Right ventricle myocardium superior (tissue), 1 donor: ENCODE measurements around the gene SLC6A3. TPM values are rescaled to one million over a fixed set of nuclear protein-coding genes. Genes with fewer than 3 reads are reported as not detected.
"Not testable (repeated sequence)": the region's sequence is repeated elsewhere in the genome, so short reads cannot be mapped to it uniquely, and the experiment has no call there.

Experiments
- ATAC-seq: fragments of 200-7000 bp; cut with Tn5 transposase; one replicate; pipeline ENCODE4 v1.9.1; 2020; ENCODE audit warnings: mild to moderate bottlenecking; ENCODE audit not compliant: poor library complexity
- DNase-seq: peaks from one replicate; pipeline ENCODE4 v3.0.0-alpha.2; 2020
- intact Hi-C: fragments of 100-400 bp; cut with DNase I; formaldehyde crosslinking; loops from one replicate; pipeline ENCODE4 v1.11.2; 2022
- total RNA-seq: library from RNA; stranded (reverse); fragmentation: NEBNext Ultra II Directional; extraction: Animal tissue kit (Norgen Biotek cat#: 25700); gene quantifications from one replicate; pipeline ENCODE4 v1.2.1, GENCODE V29; 2021
- donor health status: DM: no; HTN: yes; CAD: no; lungs with severe emphysema.

The SLC6A3 gene
- total RNA-seq, 1 donor from 2014 or later, result not detected

GRCh38 chr5:1371218-1371971, 73.8 kb downstream of the SLC6A3 start:
- intact Hi-C loops, result no loop called here
- ATAC-seq, result no peak
- no peak for DNase-seq

- ATAC-seq, result no peak
- intact Hi-C loops, result no loop called here
- DNase-seq, result no peak
These were observed 75.2 kb downstream of the SLC6A3 start for GRCh38 chr5:1370006-1370405.

GRCh38 chr5:1368756-1369155, 76.5 kb downstream of the SLC6A3 start:
- ATAC-seq (no peak), DNase-seq (no peak)
- intact Hi-C loops, result no loop called here

GRCh38 chr5:1368236-1368635, 77.0 kb downstream of the SLC6A3 start:
- intact Hi-C loops, result no loop called here
- no peak for ATAC-seq
- no peak for DNase-seq

GRCh38 chr5:1367149-1367548, 78.1 kb downstream of the SLC6A3 start:
- ATAC-seq (no peak), DNase-seq (no peak)
- intact Hi-C loops, result no loop called here

GRCh38 chr5:1366514-1366913, 78.7 kb downstream of the SLC6A3 start:
- intact Hi-C loops, result no loop called here
- ATAC-seq (no peak), DNase-seq (no peak)

- ATAC-seq, result no peak
- no peak for DNase-seq
- intact Hi-C loops, result no loop called here
These were observed 81.0 kb downstream of the SLC6A3 start for GRCh38 chr5:1364211-1364610.

GRCh38 chr5:1363581-1363980, 81.7 kb downstream of the SLC6A3 start:
- DNase-seq (no peak), ATAC-seq (no peak)
- intact Hi-C loops, result no loop called here

GRCh38 chr5:1363160-1363559, 82.1 kb downstream of the SLC6A3 start:
- DNase-seq, result no peak
- intact Hi-C loops, result no loop called here
- no peak for ATAC-seq

DNA sequence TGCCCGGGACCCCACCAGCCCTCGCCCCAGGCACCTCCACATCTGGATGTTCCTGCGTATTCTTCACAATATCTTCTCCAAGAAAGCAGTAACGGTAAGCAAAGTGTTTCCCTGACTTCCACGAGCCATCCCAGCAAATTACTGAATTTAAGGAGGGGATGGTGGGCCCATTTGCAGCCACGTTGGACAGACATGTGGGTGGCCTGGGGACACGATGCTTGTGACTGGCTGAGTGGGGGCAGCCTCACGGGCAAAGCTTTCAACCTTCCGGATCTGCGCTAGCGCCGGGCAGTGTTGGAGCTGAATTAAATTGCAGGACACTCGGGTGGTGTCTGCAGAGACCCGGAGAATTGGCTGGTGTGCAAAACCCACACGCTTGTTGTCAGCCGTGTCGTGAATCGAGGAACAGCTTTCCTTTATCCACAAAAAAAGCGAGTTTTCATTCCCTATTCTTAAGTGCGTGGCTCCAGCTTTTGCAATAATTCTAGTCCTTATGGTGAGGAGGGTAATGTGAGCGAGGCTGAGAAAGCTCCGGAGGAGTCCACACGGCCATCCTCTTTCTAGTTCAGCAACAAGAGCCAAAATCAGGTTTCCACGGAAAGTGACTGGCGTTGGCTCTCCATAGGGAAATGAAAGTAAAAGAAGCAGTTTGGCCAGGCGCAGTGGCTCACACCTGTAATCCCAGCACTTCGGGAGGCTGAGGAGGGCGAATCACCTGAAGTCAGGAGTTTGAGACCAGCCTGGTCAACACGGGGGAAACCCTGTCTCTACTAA, 82.8 kb downstream of the SLC6A3 start:
- DNase-seq (no peak), ATAC-seq (no peak)
- intact Hi-C loops, result no loop called here

GRCh38 chr5:1360861-1361260, 84.4 kb downstream of the SLC6A3 start:
- DNase-seq, result no peak
- no peak for ATAC-seq
- intact Hi-C loops, result no loop called here

GRCh38 chr5:1360367-1360766, 84.9 kb downstream of the SLC6A3 start:
- intact Hi-C loops, ATAC-seq, DNase-seq: not testable (repeated sequence)

DNA sequence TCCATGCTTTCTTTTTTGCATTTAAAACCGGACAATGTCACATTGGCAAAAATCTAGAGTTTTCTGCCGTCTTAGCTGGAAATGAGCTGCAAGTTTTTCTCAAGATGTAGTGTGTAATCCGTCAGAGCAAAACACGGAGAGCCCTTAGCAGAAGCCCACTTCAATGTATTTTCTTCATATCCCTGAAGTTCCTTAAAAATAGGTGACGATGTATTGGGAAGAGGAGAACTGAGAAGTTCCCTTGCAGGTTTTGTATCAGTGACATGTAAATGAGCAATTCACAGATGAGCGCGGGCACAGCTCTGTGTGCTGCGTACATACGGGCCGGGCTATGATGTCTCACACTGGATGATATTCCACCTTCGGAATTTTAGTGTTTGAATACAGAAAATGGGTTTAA, 85.5 kb downstream of the SLC6A3 start:
- intact Hi-C loops, result no loop called here
- DNase-seq (no peak), ATAC-seq (no peak)

- no peak for DNase-seq
- intact Hi-C loops, result no loop called here
- no peak for ATAC-seq
These were observed 86.1 kb downstream of the SLC6A3 start for GRCh38 chr5:1359031-1359645.

GRCh38 chr5:1358726-1359025, 86.6 kb downstream of the SLC6A3 start:
- no peak for ATAC-seq

GRCh38 chr5:1357946-1358725, 87.1 kb downstream of the SLC6A3 start:
- intact Hi-C loops, result no loop called here

More at GRCh38 chr5:1358726-1359025, 86.6 kb downstream of the SLC6A3 start:
- intact Hi-C loops, result no loop called here
- DNase-seq, result no peak

GRCh38 chr5:1356873-1357787, 88.1 kb downstream of the SLC6A3 start:
- intact Hi-C loops, result no loop called here
- no peak for DNase-seq
- no peak for ATAC-seq

More at GRCh38 chr5:1357946-1358725, 87.1 kb downstream of the SLC6A3 start:
- DNase-seq (no peak), ATAC-seq (no peak)

DNA sequence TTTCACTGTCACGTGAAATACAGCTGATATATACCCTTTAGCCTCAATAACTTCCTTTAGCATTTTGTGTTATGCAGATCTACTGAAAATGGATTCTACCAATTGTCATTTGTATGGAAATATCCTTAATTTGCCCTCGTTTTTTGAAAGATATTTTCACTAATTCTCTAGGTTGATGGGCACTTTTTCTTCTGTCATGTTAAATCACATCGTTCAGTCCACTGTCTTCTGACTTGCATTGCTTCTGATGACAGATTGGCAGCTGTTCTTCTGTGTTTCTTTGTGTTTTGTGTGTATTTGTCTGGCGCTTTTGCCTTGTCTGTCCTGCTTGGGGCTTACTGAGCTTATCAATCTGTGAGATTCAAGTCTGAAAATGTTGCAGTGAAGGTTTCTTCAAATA, 90.7 kb downstream of the SLC6A3 start:
- intact Hi-C loops, result no loop called here
- ATAC-seq, result no peak
- no peak for DNase-seq
